Adrenal gland (tissue), 12 donors: ENCODE results near the gene BSG. TPM values are rescaled to one million over a fixed set of nuclear protein-coding genes. Genes with fewer than 3 reads are reported as not detected.

Experiments used
- DNase-seq, 7 donors: peaks; one replicate each; pipeline ENCODE4 v3.0.0-alpha.2; 2019 to 2020
- H3K27ac ChIP-seq, 5 donors: fragments of 200-600 bp; sonication (generic) in 4 of 5; 1 replicate in 3 of 5; 2 replicates in 2 of 5; pipeline versions ENCODE4 v1.5.1 to v1.8.0; 2016 to 2020; ENCODE audit warnings: mild to moderate bottlenecking in 1 of 5
- H3K27me3 ChIP-seq: fragments of 200-600 bp; 2 replicates; pipeline ENCODE4 v1.8.0; 2021
- H3K36me3 ChIP-seq, 2 donors: fragments of 200-600 bp; replicated peaks in 1 of 2; 1 replicate in 1 of 2; 2 replicates in 1 of 2; pipeline versions ENCODE4 v1.5.1 to v1.8.0; 2018 to 2022
- H3K4me1 ChIP-seq, 2 donors: fragments of 200-600 bp; replicated peaks in 1 of 2; 1 replicate in 1 of 2; 2 replicates in 1 of 2; pipeline versions ENCODE4 v1.5.1 to v1.8.0; 2018 to 2021
- H3K4me3 ChIP-seq, 4 donors: fragments of 200-600 bp; sonication (generic) in 3 of 4; one replicate each; pipeline ENCODE4 v1.5.1; 2016 to 2018
- H3K9me3 ChIP-seq, 3 donors: fragments of 200-600 bp; sonication (generic) in 1 of 3; replicated peaks in 1 of 3; 1 replicate in 2 of 3; 2 replicates in 1 of 3; pipeline versions ENCODE4 v1.5.1 to v1.8.0; 2016 to 2021
- POLR2A ChIP-seq, 2 donors: fragments of 450-650 bp; IDR thresholded peaks; one replicate each; pipeline ENCODE4 v1.6.1; 2017; ENCODE audit warnings: antibody characterized with exemption in 2 of 2, mild to moderate bottlenecking in 2 of 2, moderate library complexity in 1 of 2
- WGBS, 4 donors: extraction: QIAGEN DNeasy Blood & Tissue Kit in 2 of 4; methylation state at CpG; one replicate each; pipeline versions ENCODE4 v1.1.5 to v1.1.7; 2013 to 2017; 5-methylcytosine and 5-hydroxymethylcytosine counted together
- intact Hi-C, 2 donors: fragments of 100-400 bp; cut with DNase I; formaldehyde crosslinking; loops; one replicate each; pipeline versions ENCODE4 v1.14.1 to v1.15.0; 2022 to 2023
- polyA plus RNA-seq, 3 donors: library from polyadenylated mRNA; stranded (reverse); fragments of 200-250 nt in 2 of 3; fragments of 350-450 nt in 1 of 3; fragmentation: Illumina TruSeq in 1 of 3; extraction: RNeasy Lipid Tissue Mini Kit (QIAGEN cat#74804) in 1 of 3; gene quantifications; one replicate each; pipeline ENCODE4 v1.2.3, GENCODE V29; 2013 to 2014
- total RNA-seq, 9 donors: library from RNA; depleted of rRNA in 4 of 9; stranded (reverse); fragments of >200 nt in 4 of 9; fragments of 120-200 nt in 1 of 9; fragmentation: NEBNext Ultra II Directional in 1 of 9; extraction: Animal tissue kit (Norgen Biotek cat#: 25700) in 1 of 9; gene quantifications; one replicate each; pipeline versions ENCODE4 v1.1.0 to v1.2.4, GENCODE V29; 2013 to 2023
- TF ChIP-seq, protein P1 (sequence below), 6 experiments: fragments of 450-650 bp in 4 of 6; fragments of 200-600 bp in 2 of 6; sonication (generic) in 1 of 6; IDR thresholded peaks; 1 replicate in 5 of 6; 2 replicates in 1 of 6; pipeline versions ENCODE4 v1.5.1 to v1.8.0; 2016 to 2021; ENCODE audit warnings: antibody characterized with exemption in 6 of 6, mild to moderate bottlenecking in 2 of 6, moderate library complexity in 1 of 6
- donor health status: healthy with polysubstance abuse.
- donor health status: Bipolar disorder and iron deficiency.
- donor health status: DM: yes; HTN: yes; CAD: no.
- donor health status: DM: no; HTN: no; CAD: no.
- donor health status: DM: no; HTN: no; CAD: no.
- donor health status: DM: yes; HTN: yes; CAD: no.

The BSG gene
- total and polyA plus RNA-seq, 12 donors: 328 to 2,214 (median 832) TPM

DNA sequence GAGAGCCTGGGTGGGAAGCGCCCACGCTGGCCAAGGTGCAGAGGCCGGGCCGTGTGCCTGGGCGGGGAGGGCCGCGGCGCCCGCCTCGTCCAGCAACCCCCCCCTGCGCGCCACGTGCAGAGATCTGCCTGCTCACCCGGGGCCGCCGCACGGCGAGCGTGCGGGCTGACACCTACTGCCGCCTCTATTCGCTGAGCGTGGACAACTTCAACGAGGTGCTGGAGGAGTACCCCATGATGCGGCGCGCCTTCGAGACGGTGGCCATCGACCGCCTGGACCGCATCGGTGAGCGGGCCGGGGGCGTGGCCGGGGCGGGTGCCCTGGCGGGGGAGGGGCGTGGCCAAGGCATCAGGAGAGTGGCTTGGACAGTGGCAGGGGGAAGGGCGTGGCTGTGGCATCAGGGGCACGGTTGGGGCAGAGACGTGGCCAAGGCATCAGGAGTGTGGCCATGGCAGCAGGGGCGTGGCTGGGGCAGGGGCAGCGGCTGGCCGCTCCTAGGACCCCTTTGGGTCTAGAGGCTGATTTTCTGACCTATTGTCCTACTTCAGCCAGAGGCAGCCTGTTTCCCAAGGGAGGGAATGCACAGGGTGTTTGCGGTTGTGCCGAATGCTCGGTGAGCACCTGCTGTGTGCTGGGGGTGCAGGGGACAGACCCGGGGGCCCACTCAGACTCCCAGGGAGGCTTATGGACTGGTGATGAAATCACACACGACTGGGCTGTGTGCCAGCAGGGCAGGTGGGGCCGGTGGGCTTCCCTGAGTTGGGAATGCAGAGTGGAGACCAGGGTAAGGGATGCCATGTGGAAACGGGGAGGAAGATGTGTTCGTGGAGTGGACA is 41.6 kb downstream of the BSG start:
- DNase-seq: no peak
- H3K27ac ChIP-seq: no peak overlapping the region
- 81 to 87% (median 83%) methylated on average over 23 to 54 of the region's 54 CpGs for WGBS, 4 donors
- intact Hi-C loops: no loop called here
- H3K36me3 ChIP-seq: peaks cover 0 to 16% of the 10 kb centered on the region in 2 donors
- H3K4me1 ChIP-seq: peaks cover 14 to 15% of the 10 kb centered on the region in 2 donors
- H3K9me3 ChIP-seq: no peaks in the 10 kb centered on the region
- no peaks in the 10 kb centered on the region for H3K27me3 ChIP-seq
- H3K4me3 ChIP-seq: no peak overlapping the region
- TF ChIP-seq POLR2A (IDR thresholded peaks at IDR 0.05): no peak
- TF ChIP-seq, protein P1, sequence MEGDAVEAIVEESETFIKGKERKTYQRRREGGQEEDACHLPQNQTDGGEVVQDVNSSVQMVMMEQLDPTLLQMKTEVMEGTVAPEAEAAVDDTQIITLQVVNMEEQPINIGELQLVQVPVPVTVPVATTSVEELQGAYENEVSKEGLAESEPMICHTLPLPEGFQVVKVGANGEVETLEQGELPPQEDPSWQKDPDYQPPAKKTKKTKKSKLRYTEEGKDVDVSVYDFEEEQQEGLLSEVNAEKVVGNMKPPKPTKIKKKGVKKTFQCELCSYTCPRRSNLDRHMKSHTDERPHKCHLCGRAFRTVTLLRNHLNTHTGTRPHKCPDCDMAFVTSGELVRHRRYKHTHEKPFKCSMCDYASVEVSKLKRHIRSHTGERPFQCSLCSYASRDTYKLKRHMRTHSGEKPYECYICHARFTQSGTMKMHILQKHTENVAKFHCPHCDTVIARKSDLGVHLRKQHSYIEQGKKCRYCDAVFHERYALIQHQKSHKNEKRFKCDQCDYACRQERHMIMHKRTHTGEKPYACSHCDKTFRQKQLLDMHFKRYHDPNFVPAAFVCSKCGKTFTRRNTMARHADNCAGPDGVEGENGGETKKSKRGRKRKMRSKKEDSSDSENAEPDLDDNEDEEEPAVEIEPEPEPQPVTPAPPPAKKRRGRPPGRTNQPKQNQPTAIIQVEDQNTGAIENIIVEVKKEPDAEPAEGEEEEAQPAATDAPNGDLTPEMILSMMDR (IDR thresholded peaks at IDR 0.05): no peak

DNA sequence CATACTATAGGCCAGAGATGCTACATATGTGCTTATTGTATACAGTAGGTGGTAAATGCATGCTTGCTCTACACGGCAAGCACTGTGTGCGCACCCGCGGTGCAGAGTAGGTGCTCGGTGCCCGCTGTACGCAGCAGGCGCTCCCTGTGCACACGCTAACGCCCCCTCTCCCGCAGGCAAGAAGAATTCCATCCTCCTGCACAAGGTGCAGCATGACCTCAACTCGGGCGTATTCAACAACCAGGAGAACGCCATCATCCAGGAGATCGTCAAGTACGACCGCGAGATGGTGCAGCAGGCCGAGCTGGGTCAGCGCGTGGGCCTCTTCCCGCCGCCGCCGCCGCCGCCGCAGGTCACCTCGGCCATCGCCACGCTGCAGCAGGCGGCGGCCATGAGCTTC is 43.2 kb downstream of the BSG start:
- Histone ChIP-seq H3K27me3 (no peaks in the 10 kb centered on the region), H3K4me1 (peaks cover 9 to 11% of the 10 kb centered on the region in 2 donors), H3K4me3 (no peak overlapping the region), H3K27ac (no peak overlapping the region), H3K36me3 (peaks cover 0 to 31% of the 10 kb centered on the region in 2 donors), H3K9me3 (no peaks in the 10 kb centered on the region)
- TF ChIP-seq POLR2A (IDR thresholded peaks at IDR 0.05): no peak
- TF ChIP-seq, protein P1 (IDR thresholded peaks at IDR 0.05): no peak
- 48 to 86% (median 55%) methylated on average over 15 to 33 of the region's 33 CpGs for WGBS, 4 donors
- intact Hi-C loops: no loop called here
- no peak for DNase-seq

DNA sequence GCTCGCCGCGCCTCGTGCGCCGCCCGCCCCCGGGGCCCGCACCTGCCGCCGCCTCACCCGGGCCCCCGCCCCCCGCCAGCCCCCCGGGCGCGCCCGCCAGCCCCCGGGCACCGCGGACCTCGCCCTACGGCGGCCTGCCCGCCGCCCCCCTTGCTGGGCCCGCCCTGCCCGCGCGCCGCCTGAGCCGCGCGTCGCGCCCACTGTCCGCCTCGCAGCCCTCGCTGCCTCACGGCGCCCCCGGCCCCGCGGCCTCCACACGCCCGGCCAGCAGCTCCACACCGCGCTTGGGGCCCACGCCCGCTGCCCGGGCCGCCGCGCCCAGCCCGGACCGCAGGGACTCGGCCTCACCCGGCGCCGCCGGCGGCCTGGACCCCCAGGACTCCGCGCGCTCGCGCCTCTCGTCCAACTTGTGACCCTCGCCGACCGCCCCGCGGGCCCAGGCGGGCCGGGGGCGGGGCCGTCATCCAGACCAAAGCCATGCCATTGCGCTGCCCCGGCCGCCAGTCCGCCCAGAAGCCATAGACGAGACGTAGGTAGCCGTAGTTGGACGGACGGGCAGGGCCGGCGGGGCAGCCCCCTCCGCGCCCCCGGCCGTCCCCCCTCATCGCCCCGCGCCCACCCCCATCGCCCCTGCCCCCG is 43.8 kb downstream of the BSG start:
- no peaks in the 10 kb centered on the region for H3K27me3 ChIP-seq
- TF ChIP-seq, protein P1 (IDR thresholded peaks at IDR 0.05): no peak
- TF ChIP-seq POLR2A (IDR thresholded peaks at IDR 0.05): no peak
- WGBS, 4 donors: 44 to 85% (median 55%) methylated on average over 22 to 84 of the region's 97 CpGs; no CpG with 5 or more reads in 1 of the 4 donors
- H3K4me3 ChIP-seq: no peak overlapping the region
- peaks cover 3 to 5% of the 10 kb centered on the region in 2 donors for H3K4me1 ChIP-seq
- intact Hi-C loops: no loop called here
- peaks cover 0 to 35% of the 10 kb centered on the region in 2 donors for H3K36me3 ChIP-seq
- H3K27ac ChIP-seq: no peak overlapping the region
- no peak for DNase-seq
- no peaks in the 10 kb centered on the region for H3K9me3 ChIP-seq

DNA sequence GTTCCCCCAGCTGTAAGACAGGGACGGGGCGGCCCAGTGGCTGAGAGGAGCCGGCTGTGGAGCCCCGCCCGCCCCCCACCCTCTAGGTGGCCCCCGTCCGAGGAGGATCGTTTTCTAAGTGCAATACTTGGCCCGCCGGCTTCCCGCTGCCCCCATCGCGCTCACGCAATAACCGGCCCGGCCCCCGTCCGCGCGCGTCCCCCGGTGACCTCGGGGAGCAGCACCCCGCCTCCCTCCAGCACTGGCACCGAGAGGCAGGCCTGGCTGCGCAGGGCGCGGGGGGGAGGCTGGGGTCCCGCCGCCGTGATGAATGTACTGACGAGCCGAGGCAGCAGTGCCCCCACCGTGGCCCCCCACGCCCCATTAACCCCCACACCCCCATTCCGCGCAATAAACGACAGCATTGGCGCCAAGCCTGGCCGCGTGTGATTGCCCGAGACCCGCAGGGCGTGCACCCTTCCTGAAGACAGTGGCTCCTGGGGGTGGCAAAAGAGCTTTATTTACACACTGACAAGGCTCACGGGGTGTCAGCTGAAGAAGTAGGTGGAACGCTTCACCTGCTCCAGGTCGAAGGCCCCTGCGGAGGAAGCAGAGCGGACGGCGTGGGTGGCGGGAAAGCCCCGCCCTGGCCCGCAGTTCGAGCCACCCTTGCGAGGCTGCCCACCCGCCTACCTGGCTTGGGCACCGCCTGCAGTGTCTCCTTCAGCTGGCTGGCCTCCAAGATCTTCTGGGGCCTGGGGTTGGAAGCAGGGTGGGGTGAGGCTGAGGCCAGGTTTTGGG is 44.5 kb downstream of the BSG start:
- no peak overlapping the region for H3K4me3 ChIP-seq
- H3K4me1 ChIP-seq: no peaks in the 10 kb centered on the region
- no peak for DNase-seq
- intact Hi-C loops: no loop called here
- H3K36me3 ChIP-seq: peaks cover 0 to 42% of the 10 kb centered on the region in 2 donors
- H3K9me3 ChIP-seq: no peaks in the 10 kb centered on the region
- no peak overlapping the region for H3K27ac ChIP-seq
- TF ChIP-seq POLR2A (IDR thresholded peaks at IDR 0.05): no peak
- TF ChIP-seq, protein P1 (IDR thresholded peaks at IDR 0.05): no peak
- WGBS, 4 donors: 87 to 94% (median 90%) methylated on average over 21 to 58 of the region's 58 CpGs; no CpG with 5 or more reads in 1 of the 4 donors
- no peaks in the 10 kb centered on the region for H3K27me3 ChIP-seq
